C4-2B (cell line): ENCODE data around the gene REST.

ENCODE experiments used
- ZFX ChIP-seq: fragments of 450-650 bp; IDR thresholded peaks from 2 replicates; pipeline ENCODE4 v1.6.1; 2017
- TF ChIP-seq, protein P1 (sequence below): fragments of 450-650 bp; conservative IDR thresholded peaks from 2 replicates; pipeline ENCODE4 v1.5.1; 2017; ENCODE audit warnings: mild to moderate bottlenecking

DNA sequence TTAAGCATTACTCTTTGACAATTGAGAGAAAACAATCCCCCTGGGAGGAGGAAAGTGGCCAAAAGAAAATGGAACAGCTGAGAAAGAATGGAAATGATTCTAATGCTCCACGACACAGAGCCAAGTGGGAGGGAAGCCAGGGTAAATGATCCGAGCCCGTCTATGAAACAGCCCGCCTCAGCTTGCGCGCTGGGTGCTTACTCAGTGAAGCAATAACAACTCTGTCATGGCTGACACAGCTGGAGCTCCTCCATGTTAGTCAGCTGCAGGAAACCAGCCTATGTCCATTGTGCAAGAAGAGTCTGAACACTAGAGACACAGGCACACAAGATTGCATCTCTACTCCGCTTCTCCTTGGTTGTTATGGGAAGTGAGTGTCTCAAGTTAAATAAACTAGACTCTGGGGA lies 50.4 kb downstream of the REST start:
- TF ChIP-seq, protein P1, sequence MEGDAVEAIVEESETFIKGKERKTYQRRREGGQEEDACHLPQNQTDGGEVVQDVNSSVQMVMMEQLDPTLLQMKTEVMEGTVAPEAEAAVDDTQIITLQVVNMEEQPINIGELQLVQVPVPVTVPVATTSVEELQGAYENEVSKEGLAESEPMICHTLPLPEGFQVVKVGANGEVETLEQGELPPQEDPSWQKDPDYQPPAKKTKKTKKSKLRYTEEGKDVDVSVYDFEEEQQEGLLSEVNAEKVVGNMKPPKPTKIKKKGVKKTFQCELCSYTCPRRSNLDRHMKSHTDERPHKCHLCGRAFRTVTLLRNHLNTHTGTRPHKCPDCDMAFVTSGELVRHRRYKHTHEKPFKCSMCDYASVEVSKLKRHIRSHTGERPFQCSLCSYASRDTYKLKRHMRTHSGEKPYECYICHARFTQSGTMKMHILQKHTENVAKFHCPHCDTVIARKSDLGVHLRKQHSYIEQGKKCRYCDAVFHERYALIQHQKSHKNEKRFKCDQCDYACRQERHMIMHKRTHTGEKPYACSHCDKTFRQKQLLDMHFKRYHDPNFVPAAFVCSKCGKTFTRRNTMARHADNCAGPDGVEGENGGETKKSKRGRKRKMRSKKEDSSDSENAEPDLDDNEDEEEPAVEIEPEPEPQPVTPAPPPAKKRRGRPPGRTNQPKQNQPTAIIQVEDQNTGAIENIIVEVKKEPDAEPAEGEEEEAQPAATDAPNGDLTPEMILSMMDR = no peak
- no peak for TF ChIP-seq ZFX
